PFSK-1 (cell line): ENCODE measurements around the gene APOL1.

Source experiments
- POLR2AphosphoS5 ChIP-seq: IDR thresholded peaks from 2 replicates; pipeline ENCODE4 v1.6.1; 2012; ENCODE audit warnings: low read depth, mild to moderate bottlenecking, control low read depth, low read length, moderate library complexity
- SIN3A ChIP-seq: IDR thresholded peaks from 2 replicates; pipeline ENCODE4 v1.6.1; 2012; ENCODE audit warnings: mild to moderate bottlenecking, low read length, moderate library complexity, borderline replicate concordance; ENCODE audit not compliant: insufficient read depth
- TAF1 ChIP-seq: IDR thresholded peaks from 2 replicates; pipeline ENCODE4 v1.6.1; 2012; ENCODE audit warnings: low read length, control low read depth, borderline replicate concordance; ENCODE audit not compliant: insufficient read depth
- TF ChIP-seq, protein P1 (sequence below), 2 experiments: IDR thresholded peaks; 2 replicates each; pipeline versions ENCODE4 v1.6.1 to v1.8.0; 2011 to 2012; ENCODE audit warnings: low read depth in 2 of 2, low read length in 2 of 2, control low read depth in 1 of 2, inconsistent platforms in 1 of 2, mild to moderate bottlenecking in 1 of 2, moderate library complexity in 1 of 2; ENCODE audit not compliant: insufficient read depth in 1 of 2

- no peak for TF ChIP-seq POLR2AphosphoS5
- TF ChIP-seq, protein P1, sequence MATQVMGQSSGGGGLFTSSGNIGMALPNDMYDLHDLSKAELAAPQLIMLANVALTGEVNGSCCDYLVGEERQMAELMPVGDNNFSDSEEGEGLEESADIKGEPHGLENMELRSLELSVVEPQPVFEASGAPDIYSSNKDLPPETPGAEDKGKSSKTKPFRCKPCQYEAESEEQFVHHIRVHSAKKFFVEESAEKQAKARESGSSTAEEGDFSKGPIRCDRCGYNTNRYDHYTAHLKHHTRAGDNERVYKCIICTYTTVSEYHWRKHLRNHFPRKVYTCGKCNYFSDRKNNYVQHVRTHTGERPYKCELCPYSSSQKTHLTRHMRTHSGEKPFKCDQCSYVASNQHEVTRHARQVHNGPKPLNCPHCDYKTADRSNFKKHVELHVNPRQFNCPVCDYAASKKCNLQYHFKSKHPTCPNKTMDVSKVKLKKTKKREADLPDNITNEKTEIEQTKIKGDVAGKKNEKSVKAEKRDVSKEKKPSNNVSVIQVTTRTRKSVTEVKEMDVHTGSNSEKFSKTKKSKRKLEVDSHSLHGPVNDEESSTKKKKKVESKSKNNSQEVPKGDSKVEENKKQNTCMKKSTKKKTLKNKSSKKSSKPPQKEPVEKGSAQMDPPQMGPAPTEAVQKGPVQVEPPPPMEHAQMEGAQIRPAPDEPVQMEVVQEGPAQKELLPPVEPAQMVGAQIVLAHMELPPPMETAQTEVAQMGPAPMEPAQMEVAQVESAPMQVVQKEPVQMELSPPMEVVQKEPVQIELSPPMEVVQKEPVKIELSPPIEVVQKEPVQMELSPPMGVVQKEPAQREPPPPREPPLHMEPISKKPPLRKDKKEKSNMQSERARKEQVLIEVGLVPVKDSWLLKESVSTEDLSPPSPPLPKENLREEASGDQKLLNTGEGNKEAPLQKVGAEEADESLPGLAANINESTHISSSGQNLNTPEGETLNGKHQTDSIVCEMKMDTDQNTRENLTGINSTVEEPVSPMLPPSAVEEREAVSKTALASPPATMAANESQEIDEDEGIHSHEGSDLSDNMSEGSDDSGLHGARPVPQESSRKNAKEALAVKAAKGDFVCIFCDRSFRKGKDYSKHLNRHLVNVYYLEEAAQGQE (IDR thresholded peaks at IDR 0.05; ENCODE audit: insufficient read depth in 1 of 2, low read depth in 2 of 2, low read length in 2 of 2), result no peak
- TF ChIP-seq TAF1, result no peak
- no peak for TF ChIP-seq SIN3A
Measured at GRCh38 chr22:36208914-36209313, 44.0 kb upstream of the APOL1 start.
